Measurements from ENCODE around the gene NKD2. TPM values are rescaled to one million over a fixed set of nuclear protein-coding genes. Genes with fewer than 3 reads are reported as not detected.

Gene NKD2
- total RNA-seq, 1 experiment from 2014 or later = 0.57 TPM

DNA sequence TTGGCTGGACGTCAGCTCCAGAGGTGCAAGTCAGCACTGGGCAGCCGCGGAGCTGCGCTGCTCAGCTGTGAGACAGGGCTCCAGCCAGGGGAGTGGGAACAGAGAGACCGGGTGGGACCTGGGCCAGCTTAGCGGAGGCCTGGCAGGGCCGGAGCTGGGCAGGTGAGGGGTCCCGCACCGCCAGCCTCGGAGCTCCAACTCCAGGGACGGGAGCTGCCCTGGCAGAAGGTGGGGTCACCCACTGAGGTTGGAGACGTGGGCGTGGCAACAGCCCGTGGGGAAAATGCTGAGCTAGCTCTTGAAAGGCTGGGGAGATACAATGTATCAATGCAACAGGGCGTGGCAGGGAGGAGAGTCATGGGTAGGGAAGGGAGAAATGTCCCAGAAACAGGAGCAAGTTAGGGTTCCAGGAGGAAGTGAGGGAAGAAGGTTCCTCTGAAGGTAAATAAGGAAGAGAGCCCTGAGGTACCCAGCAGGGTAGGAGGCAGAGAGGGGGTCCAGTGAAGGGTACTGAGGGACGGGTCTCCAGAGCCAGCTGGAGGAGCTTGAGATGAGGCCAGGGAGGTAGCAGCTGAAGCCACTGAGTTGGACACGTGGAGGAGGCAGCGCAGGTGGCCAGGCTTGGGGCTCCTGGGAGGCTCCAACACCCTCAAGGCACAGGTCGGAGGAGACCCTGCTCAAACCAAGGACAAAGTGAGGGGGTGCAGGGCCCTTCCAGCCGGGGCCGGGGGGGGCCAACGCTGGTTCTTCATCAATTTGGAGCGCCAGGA, 736 bp upstream of the NKD2 start:
- no peaks in the 10 kb centered on the region for H3K79me2 ChIP-seq (ENCODE audit: low read depth)
- H2AFZ ChIP-seq = no peak overlapping the region
- ChIA-PET POLR2A (ENCODE audit: unreplicated experiment) (no interaction called here), CTCF (interaction anchor here (0.6 to 1.4 kb wide), 4 partner anchors 9 to 91 kb away, joined by 3 to 6 read pairs (median 3); no protein-coding TSS in a partner anchor)
- no peaks in the 10 kb centered on the region for H3K9me2 ChIP-seq (ENCODE audit: insufficient read depth)
- peaks cover 3% of the 10 kb centered on the region; the same call in 1 of the 2 replicates for H3K4me1 ChIP-seq (replicated peaks; ENCODE audit: insufficient read depth)
- no peaks in the 10 kb centered on the region for H3K9me3 ChIP-seq (ENCODE audit: insufficient read depth, low read depth)
- intact Hi-C loops (cut with micrococcal nuclease; ENCODE audit: unreplicated experiment) = no loop called here
- H4K20me1 ChIP-seq (ENCODE audit: insufficient read depth) = no peaks in the 10 kb centered on the region
- BruUV-seq (replicated peaks) = no TSS peak
- H3K27ac ChIP-seq = no peak overlapping the region
- H3F3A ChIP-seq (ENCODE audit: insufficient read depth, low read depth) = peaks cover 10% of the 10 kb centered on the region; the same call in 1 of the 2 replicates
- TF ChIP-seq, protein P1, sequence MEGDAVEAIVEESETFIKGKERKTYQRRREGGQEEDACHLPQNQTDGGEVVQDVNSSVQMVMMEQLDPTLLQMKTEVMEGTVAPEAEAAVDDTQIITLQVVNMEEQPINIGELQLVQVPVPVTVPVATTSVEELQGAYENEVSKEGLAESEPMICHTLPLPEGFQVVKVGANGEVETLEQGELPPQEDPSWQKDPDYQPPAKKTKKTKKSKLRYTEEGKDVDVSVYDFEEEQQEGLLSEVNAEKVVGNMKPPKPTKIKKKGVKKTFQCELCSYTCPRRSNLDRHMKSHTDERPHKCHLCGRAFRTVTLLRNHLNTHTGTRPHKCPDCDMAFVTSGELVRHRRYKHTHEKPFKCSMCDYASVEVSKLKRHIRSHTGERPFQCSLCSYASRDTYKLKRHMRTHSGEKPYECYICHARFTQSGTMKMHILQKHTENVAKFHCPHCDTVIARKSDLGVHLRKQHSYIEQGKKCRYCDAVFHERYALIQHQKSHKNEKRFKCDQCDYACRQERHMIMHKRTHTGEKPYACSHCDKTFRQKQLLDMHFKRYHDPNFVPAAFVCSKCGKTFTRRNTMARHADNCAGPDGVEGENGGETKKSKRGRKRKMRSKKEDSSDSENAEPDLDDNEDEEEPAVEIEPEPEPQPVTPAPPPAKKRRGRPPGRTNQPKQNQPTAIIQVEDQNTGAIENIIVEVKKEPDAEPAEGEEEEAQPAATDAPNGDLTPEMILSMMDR (conservative IDR thresholded peaks at IDR 0.05) = no peak
- TF ChIP-seq EZH2 (IDR thresholded peaks at IDR 0.05; ENCODE audit: low read depth) = no peak
- H3K27me3 ChIP-seq (ENCODE audit: insufficient read depth, low read depth) = peaks cover 79% of the 10 kb centered on the region
- peak in 1 of 2 experiments; percentile 3 for DNase-seq
- H3K36me3 ChIP-seq (ENCODE audit: low read depth) = no peaks in the 10 kb centered on the region
- H3K4me2 ChIP-seq = no peak overlapping the region
- H3K4me3 ChIP-seq = no peak overlapping the region

- Histone ChIP-seq H2AFZ (no peak overlapping the region), H3K27me3 (ENCODE audit: insufficient read depth, low read depth) (peaks cover 87% of the 10 kb centered on the region), H3K79me2 (ENCODE audit: low read depth) (no peaks in the 10 kb centered on the region), H3K9me3 (ENCODE audit: insufficient read depth, low read depth) (no peaks in the 10 kb centered on the region), H3K4me1 (replicated peaks; ENCODE audit: insufficient read depth) (no peaks in the 10 kb centered on the region), H3K9me2 (ENCODE audit: insufficient read depth) (no peaks in the 10 kb centered on the region), H3K36me3 (ENCODE audit: low read depth) (no peaks in the 10 kb centered on the region), H3K27ac (no peak overlapping the region), H4K20me1 (ENCODE audit: insufficient read depth) (no peaks in the 10 kb centered on the region), H3K4me2 (no peak overlapping the region), H3K4me3 (no peak overlapping the region), H3F3A (ENCODE audit: insufficient read depth, low read depth) (no peaks in the 10 kb centered on the region; the same call in 1 of the 2 replicates)
- POLR2A ChIA-PET (ENCODE audit: unreplicated experiment) = no interaction called here
- no peak for DNase-seq
- intact Hi-C loops (cut with micrococcal nuclease; ENCODE audit: unreplicated experiment) = loop anchor here (2.0 kb wide), 2 partner anchors 79 to 151 kb away; no protein-coding TSS in a partner anchor
- TF ChIP-seq EZH2 (IDR thresholded peaks at IDR 0.05; ENCODE audit: low read depth) = no peak
- TF ChIP-seq, protein P1 (conservative IDR thresholded peaks at IDR 0.05) = no peak
- BruUV-seq (replicated peaks) = no TSS peak
- CTCF ChIA-PET = interaction anchor here (0.6 to 2.0 kb wide), 3 partner anchors 80 to 131 kb away, joined by 3 to 11 read pairs (median 3); no protein-coding TSS in a partner anchor
Observed at GRCh38 chr5:1009359-1010180, 968 bp downstream of the NKD2 start.

- peak in 1 of 2 experiments; percentile 19 for DNase-seq
- Histone ChIP-seq H3K27ac (no peak overlapping the region), H3K4me3 (no peak overlapping the region), H3K36me3 (ENCODE audit: low read depth) (no peaks in the 10 kb centered on the region), H3K27me3 (ENCODE audit: insufficient read depth, low read depth) (peaks cover 87% of the 10 kb centered on the region), H3K9me2 (ENCODE audit: insufficient read depth) (no peaks in the 10 kb centered on the region), H4K20me1 (ENCODE audit: insufficient read depth) (no peaks in the 10 kb centered on the region), H3K79me2 (ENCODE audit: low read depth) (no peaks in the 10 kb centered on the region), H3K4me1 (replicated peaks; ENCODE audit: insufficient read depth) (no peaks in the 10 kb centered on the region), H3F3A (ENCODE audit: insufficient read depth, low read depth) (no peaks in the 10 kb centered on the region; the same call in 1 of the 2 replicates), H3K9me3 (ENCODE audit: insufficient read depth, low read depth) (no peaks in the 10 kb centered on the region), H2AFZ (no peak overlapping the region), H3K4me2 (no peak overlapping the region)
- CTCF ChIA-PET = interaction anchor here (0.6 to 2.0 kb wide), 4 partner anchors 76 to 130 kb away, joined by 3 to 11 read pairs (median 4); no protein-coding TSS in a partner anchor
- POLR2A ChIA-PET (ENCODE audit: unreplicated experiment) = no interaction called here
- BruUV-seq (replicated peaks) = no TSS peak
- intact Hi-C loops (cut with micrococcal nuclease; ENCODE audit: unreplicated experiment) = loop anchor here (2.0 kb wide), 2 partner anchors 79 to 151 kb away; no protein-coding TSS in a partner anchor
- TF ChIP-seq, protein P1 (conservative IDR thresholded peaks at IDR 0.05) = no peak
- no peak for TF ChIP-seq EZH2 (IDR thresholded peaks at IDR 0.05; ENCODE audit: low read depth)
Observed at GRCh38 chr5:1010181-1010510, 1.5 kb downstream of the NKD2 start.
